Epithelial cell of esophagus (primary cell): Measurements from ENCODE around the gene SEMA4D.

Experiments used
- DNase-seq: peaks from one replicate; pipeline ENCODE4 v3.0.0; 2010; ENCODE audit warnings: low read depth
- H3K4me3 ChIP-seq: 2 replicates; pipeline ENCODE4 v1.5.1; 2011; ENCODE audit warnings: mild to moderate bottlenecking, low read length, control low read depth
- CTCF ChIP-seq: IDR thresholded peaks from 2 replicates; pipeline ENCODE4 v1.5.1; 2011; ENCODE audit warnings: low read depth, mild to moderate bottlenecking, low read length, control low read depth, inconsistent platforms; ENCODE audit not compliant: insufficient read depth; ENCODE audit errors: missing control alignments

SEMA4D gene

DNA sequence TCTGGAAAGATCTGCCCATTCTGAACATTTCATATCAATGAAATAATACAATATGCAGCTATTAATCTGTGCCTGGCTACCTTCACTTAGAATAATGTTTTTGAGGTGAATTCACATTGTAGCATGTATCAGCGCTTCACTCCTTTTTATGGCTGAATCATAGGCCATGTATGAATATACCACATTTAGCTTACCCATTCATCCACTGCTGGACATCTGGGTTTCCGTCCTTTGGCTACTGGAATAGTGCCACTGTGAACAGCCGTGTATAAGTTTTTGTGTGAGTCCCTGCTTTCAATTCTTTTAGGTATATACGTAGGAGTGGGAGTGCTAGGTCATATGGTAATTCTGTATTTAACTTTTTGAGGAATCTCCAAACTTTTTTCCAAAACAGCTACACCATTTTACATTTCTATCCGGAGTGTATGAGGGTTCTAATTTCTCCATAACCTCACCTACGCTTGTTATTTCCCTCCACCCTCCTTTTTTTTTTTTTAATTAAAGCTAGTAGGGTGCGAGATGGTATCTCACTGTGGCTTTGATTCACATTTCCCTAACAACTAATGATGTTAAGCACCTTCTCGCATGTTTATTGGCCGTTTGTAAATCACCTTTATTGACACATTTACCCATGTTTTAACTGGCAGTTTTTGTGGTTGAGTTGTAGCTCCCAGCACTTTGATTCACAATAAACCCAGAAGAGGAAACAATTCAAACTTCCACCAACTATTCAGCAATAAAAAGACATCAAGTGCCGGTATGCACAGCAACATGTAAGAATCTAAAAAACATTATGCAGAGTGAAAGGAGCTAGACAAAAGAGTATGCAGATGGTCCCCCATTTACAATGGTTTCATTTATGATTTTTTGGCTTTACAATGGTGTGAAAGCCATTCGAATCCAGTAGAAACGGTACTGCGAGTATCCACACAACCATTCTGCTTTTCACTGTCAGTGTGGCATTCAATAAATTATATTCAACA, 8.1 kb downstream of the SEMA4D start:
- DNase-seq = no peak
- H3K4me3 ChIP-seq = no peak overlapping the region
- no peak for TF ChIP-seq CTCF

GRCh38 chr9:89488936-89489335, 9.0 kb downstream of the SEMA4D start:
- no peak for TF ChIP-seq CTCF
- no peak for DNase-seq
- no peak overlapping the region for H3K4me3 ChIP-seq

GRCh38 chr9:89488131-89488530, 9.8 kb downstream of the SEMA4D start:
- TF ChIP-seq CTCF = no peak
- DNase-seq = no peak
- H3K4me3 ChIP-seq = no peak overlapping the region

DNA sequence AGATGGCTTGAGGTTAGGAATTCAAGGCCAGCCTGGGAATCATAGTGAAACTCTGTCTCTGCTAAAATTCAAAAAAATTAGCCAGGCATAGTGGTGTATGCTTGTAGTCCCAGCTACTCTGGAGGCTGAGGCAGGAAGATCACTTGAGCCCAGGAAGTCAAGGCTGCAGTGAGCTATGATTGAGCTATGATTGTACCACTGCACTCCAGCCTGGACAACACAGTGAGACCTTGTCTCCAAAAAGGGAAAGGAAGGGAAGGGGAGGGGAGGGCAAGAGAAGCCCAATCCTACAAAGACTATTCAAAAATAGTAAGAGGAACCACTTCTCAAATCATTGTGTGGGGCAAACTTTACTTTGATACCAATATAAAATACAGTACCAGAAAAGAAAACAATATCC, 11.2 kb downstream of the SEMA4D start:
- no peak overlapping the region for H3K4me3 ChIP-seq
- DNase-seq = no peak
- TF ChIP-seq CTCF = no peak

DNA sequence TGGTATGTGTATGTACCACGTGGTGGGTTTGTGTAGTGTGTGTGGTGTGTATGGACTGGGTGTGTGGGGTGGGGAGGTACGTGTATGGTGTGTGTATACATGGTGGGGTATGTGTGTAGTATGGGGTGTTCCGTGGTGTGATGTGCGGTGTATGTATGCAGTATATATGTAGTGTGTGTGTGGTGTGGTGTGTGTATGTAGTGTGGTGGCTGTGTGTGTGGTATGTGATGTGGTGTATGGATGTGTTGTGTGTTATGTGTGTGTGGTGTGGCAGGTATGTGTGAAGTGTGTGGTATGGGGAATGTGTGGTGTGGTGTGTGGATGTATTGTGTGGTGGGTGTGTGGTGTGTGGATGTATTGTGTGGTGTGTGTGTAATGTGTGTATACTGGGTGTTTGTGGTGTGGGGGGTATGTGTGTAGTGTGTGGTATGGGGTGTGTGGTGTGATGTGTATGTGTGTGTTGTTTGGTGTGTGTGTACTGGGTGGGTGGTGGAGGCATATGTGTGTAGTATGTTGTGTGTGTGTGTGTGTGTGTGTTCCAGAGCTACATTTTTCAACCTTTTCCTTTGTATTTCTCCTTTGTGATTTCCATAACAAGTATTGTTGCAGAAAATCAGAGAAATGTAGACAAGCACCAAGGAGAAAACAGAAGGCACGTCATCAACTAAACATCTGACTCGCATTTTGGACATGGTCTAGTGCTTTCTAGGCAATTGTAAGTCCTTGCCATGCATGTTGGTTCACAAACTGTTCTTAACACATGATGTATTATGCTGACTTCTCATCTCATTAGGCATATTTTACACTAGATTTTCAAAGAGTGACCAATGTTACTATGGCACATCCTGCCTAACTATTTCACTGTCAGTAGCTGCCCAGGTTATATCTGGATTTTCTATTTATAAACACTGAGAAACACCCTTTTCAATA, 13.2 kb downstream of the SEMA4D start:
- no peak overlapping the region for H3K4me3 ChIP-seq
- DNase-seq = no peak
- TF ChIP-seq CTCF = no peak

DNA sequence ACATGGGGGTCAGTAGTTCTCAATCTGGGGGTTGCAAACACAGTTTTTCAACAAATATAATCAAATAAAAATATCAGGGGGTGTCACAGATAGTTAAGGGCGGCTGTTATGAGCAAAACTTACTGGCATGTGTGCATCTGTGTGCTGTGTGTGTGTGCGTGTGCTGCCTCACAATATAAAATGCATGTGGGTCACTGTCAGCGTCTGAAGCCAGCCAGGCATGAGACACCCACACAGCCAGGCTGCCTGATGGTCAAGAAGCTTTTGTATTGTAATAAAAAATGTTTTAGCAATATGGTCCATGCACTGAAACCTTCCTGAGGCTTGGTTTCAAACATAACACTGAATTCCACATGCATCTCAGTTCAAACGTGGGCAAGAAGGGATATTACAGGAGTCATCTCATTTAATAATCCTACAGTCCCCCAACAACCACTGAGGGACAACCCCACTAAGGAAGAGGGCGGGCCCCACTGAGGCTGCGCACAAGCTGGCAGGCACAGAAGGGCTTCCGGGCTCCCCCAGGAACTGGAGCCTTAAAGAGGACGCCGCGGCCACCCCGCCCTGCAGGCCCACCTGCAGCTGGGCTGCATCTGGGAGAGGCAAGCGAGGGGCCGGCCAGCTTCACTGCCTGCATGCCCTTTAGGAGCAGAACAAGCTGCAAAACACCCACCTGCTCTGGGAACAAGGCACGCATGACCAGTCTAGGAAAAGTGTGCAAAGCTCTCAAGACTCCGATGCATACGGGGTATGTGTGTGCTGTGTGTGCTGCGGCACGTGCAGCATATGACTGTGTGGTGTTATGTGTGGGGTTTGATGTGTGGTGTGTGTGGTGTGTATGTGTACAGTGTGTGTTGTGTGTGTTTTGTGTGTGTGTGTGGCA, 14.1 kb downstream of the SEMA4D start:
- TF ChIP-seq CTCF = no peak
- DNase-seq = no peak
- no peak overlapping the region for H3K4me3 ChIP-seq
